Left lung (tissue), 10 donors: ENCODE measurements around the gene FHIT. TPM values are rescaled to one million over a fixed set of nuclear protein-coding genes. Genes with fewer than 3 reads are reported as not detected.

Experiments used
- ATAC-seq: fragments of 200-7000 bp; cut with Tn5 transposase; one replicate; pipeline ENCODE4 v1.9.1; 2020; ENCODE audit warnings: moderate library complexity
- DNase-seq, 4 donors: peaks; one replicate each; pipeline ENCODE4 v3.0.0-alpha.2; 2013 to 2020
- H3K27ac ChIP-seq, 2 donors: fragments of 200-600 bp; sonication (generic) in 1 of 2; one replicate each; pipeline versions ENCODE4 v1.5.0 to v1.8.0; 2020 to 2021
- H3K27me3 ChIP-seq, 2 donors: fragments of 200-600 bp; sonication (generic) in 1 of 2; one replicate each; pipeline versions ENCODE4 v1.5.0 to v1.8.0; 2020 to 2021
- H3K36me3 ChIP-seq, 2 donors: fragments of 200-600 bp; sonication (generic) in 1 of 2; one replicate each; pipeline versions ENCODE4 v1.5.0 to v1.8.0; 2020 to 2021
- H3K4me1 ChIP-seq, 2 donors: fragments of 200-600 bp; one replicate each; pipeline ENCODE4 v1.8.0; 2021
- H3K4me3 ChIP-seq, 2 donors: fragments of 200-600 bp; sonication (generic) in 1 of 2; one replicate each; pipeline versions ENCODE4 v1.5.0 to v1.8.0; 2020 to 2021; ENCODE audit warnings: mild to moderate bottlenecking in 1 of 2
- H3K9me3 ChIP-seq, 2 donors: fragments of 200-600 bp; sonication (generic) in 1 of 2; one replicate each; pipeline versions ENCODE4 v1.5.0 to v1.8.0; 2020 to 2021
- intact Hi-C, 2 donors: fragments of 100-400 bp; cut with DNase I; formaldehyde crosslinking; loops; one replicate each; pipeline versions ENCODE4 v1.11.2 to v1.14.2; 2022
- polyA plus RNA-seq, 6 donors: library from polyadenylated mRNA; unstranded; fragments of 120-200 nt; gene quantifications; one replicate each; pipeline ENCODE4 v1.2.1, GENCODE V29; 2013; ENCODE audit not compliant: insufficient read length in 6 of 6
- total RNA-seq, 2 donors: library from RNA; stranded (reverse); fragmentation: NEBNext Ultra II Directional; extraction: Animal tissue kit (Norgen Biotek cat#: 25700); gene quantifications; one replicate each; pipeline ENCODE4 v1.2.1, GENCODE V29; 2021
- TF ChIP-seq, protein P1 (sequence below), 2 donors: fragments of 200-600 bp; sonication (generic) in 1 of 2; IDR thresholded peaks; one replicate each; pipeline versions ENCODE4 v1.5.0 to v1.8.0; 2021; ENCODE audit warnings: antibody characterized with exemption in 2 of 2
- donor health status: DM: no; HTN: yes; CAD: no.
- donor health status: DM: no; HTN: no; CAD: no.

Gene FHIT
- total and polyA plus RNA-seq, 8 donors: 8.5 to 16.3 (median 9.7) TPM

DNA sequence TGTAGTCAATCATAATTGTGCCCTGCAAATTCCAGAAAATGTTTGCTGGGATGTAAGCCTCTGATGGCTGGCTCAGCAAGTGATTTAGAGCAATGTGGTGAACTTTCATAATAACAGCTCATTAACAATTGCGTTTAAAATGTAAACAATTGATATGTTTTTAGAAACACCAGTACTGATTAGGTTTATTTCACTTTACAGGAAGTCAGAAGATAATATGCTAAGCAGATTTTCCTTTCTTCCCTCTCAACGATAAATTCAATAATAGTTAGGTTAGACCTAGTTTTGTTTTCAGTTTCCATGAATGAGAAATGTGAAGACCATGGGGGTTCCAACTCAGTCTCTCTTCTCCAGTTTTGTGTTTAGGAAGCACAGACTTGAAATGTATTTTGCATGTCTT lies 71.0 kb downstream of the FHIT start:
- Histone ChIP-seq H3K27ac (no peak overlapping the region), H3K9me3 (no peaks in the 10 kb centered on the region), H3K27me3 (no peaks in the 10 kb centered on the region), H3K4me3 (no peak overlapping the region), H3K36me3 (no peaks in the 10 kb centered on the region), H3K4me1 (no peaks in the 10 kb centered on the region)
- ATAC-seq (no peak), DNase-seq (no peak)
- intact Hi-C loops: no loop called here
- TF ChIP-seq, protein P1, sequence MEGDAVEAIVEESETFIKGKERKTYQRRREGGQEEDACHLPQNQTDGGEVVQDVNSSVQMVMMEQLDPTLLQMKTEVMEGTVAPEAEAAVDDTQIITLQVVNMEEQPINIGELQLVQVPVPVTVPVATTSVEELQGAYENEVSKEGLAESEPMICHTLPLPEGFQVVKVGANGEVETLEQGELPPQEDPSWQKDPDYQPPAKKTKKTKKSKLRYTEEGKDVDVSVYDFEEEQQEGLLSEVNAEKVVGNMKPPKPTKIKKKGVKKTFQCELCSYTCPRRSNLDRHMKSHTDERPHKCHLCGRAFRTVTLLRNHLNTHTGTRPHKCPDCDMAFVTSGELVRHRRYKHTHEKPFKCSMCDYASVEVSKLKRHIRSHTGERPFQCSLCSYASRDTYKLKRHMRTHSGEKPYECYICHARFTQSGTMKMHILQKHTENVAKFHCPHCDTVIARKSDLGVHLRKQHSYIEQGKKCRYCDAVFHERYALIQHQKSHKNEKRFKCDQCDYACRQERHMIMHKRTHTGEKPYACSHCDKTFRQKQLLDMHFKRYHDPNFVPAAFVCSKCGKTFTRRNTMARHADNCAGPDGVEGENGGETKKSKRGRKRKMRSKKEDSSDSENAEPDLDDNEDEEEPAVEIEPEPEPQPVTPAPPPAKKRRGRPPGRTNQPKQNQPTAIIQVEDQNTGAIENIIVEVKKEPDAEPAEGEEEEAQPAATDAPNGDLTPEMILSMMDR (IDR thresholded peaks at IDR 0.05): no peak

DNA sequence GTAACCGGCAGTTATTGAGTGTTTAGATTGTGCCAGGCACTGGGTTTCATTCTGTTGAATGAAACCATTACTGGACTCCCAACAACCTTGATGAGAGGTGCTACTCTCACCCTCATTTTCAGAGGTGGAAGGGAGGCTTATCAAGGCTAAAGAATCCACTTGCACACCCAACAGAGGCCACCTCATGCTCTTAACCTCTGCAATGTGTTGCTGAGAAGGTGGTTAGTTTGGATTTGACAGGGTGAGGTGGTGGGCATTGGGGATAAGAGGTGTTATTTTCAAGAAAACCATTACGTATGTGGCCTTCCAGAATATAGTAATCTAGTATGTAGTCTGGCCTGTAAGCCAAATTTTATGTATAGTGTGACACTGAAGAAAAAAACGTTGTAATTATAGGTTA lies 73.1 kb downstream of the FHIT start:
- H3K27ac ChIP-seq: no peak overlapping the region
- H3K4me3 ChIP-seq: no peak overlapping the region
- DNase-seq (no peak), ATAC-seq (no peak)
- no peaks in the 10 kb centered on the region for H3K27me3 ChIP-seq
- no peaks in the 10 kb centered on the region for H3K9me3 ChIP-seq
- H3K36me3 ChIP-seq: no peaks in the 10 kb centered on the region
- TF ChIP-seq, protein P1 (IDR thresholded peaks at IDR 0.05): no peak
- intact Hi-C loops: no loop called here
- no peaks in the 10 kb centered on the region for H3K4me1 ChIP-seq

GRCh38 chr3:61177450-61177849 lies 73.8 kb downstream of the FHIT start:
- no peak for ATAC-seq
- Histone ChIP-seq H3K27ac (no peak overlapping the region), H3K9me3 (no peaks in the 10 kb centered on the region), H3K36me3 (no peaks in the 10 kb centered on the region), H3K4me3 (no peak overlapping the region), H3K4me1 (no peaks in the 10 kb centered on the region), H3K27me3 (no peaks in the 10 kb centered on the region)
- intact Hi-C loops: no loop called here
- TF ChIP-seq, protein P1 (IDR thresholded peaks at IDR 0.05): no peak
- no peak for DNase-seq

DNA sequence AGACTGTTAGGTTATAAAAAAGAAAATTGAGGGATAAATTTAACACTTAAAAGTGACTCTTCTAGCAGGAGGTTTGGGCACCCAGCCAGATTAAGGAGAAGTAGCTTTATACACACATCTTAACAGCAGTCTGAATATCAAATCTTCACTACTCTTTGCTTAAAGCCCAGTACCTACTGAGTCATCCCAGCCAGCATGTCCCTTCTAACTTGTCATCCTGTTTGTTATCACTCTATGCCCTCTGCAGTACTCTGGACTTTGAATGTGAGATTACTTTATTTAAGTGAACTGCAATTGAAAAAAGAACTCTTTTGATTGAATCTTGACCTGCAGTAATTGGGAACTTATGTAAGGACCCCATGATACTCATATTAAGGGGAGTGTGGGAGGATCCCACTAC lies 77.6 kb downstream of the FHIT start:
- Histone ChIP-seq H3K27ac (no peak overlapping the region), H3K36me3 (no peaks in the 10 kb centered on the region), H3K9me3 (no peaks in the 10 kb centered on the region), H3K4me1 (no peaks in the 10 kb centered on the region), H3K4me3 (no peak overlapping the region), H3K27me3 (no peaks in the 10 kb centered on the region)
- TF ChIP-seq, protein P1 (IDR thresholded peaks at IDR 0.05): no peak
- no peak for ATAC-seq
- DNase-seq: no peak
- intact Hi-C loops: no loop called here

DNA sequence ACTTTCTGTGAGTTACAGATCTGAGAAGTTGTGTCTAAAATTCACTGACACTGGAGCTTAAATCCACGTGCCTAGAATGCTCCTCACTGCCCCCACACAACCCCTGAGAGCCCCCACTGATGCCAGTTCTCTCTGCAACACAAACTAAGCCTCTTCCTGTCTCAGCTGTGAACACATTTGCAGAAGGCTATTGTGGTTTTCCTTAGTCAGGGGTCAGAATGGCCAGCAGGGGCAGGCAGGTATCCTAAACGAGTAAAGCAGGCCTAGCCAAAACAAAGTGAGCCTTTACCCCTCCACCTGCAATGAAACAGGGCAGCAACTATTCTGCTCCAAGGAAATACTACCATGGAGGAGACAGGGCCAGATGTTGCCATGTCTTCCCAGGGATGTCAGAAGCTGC lies 78.6 kb downstream of the FHIT start:
- Histone ChIP-seq H3K36me3 (no peaks in the 10 kb centered on the region), H3K27me3 (no peaks in the 10 kb centered on the region), H3K4me3 (no peak overlapping the region), H3K27ac (no peak overlapping the region), H3K9me3 (no peaks in the 10 kb centered on the region), H3K4me1 (no peaks in the 10 kb centered on the region)
- TF ChIP-seq, protein P1 (IDR thresholded peaks at IDR 0.05): no peak
- intact Hi-C loops: no loop called here
- DNase-seq (no peak), ATAC-seq (no peak)
